Measurements from ENCODE around the gene MYH11.

Gene MYH11

DNA sequence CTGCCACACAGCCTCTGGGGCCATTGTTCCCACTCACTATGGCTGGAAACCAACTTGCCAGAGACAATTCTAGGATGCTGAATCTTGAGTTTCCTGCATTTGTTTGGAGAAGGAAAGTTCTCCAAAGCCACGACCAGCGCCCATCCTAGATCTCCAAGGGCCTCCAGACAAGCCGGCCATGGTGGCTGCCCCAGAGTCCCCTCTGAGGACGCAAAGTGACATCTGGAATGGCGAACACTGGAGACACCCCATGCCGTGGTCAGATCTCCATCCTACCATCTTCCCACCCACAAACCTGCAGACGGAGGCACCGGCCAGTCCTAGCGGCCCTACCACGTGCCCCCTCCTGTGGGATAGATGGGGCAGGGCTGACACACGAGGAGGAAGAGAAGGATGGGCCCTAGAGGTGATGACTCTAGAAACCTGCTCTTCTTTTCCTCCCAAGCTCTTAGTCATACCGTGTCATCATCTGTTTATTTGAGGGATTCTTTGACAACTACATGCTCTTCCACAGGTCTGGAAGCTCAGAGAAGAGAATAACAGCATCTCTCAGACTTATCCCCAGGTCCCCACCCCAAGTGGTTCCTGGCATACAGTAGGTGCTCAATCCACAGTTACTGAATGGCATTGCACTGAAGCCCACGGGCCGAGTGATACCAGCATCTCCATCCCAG is 71.3 kb downstream of the MYH11 start:
- H3K27me3 ChIP-seq (ENCODE audit: insufficient read depth, low read length) = no peaks in the 10 kb centered on the region
- WGBS = 85% methylated on average over 14 of the region's 14 CpGs
- H3K4me3 ChIP-seq (ENCODE audit: low read length) = no peak overlapping the region
- H3K36me3 ChIP-seq (ENCODE audit: insufficient read depth, low read length) = no peaks in the 10 kb centered on the region
- H3K4me1 ChIP-seq (ENCODE audit: insufficient read depth, low read length) = no peaks in the 10 kb centered on the region
- H3K9ac ChIP-seq (ENCODE audit: low read depth, low read length) = no peak overlapping the region
- no peaks in the 10 kb centered on the region for H3K9me3 ChIP-seq (ENCODE audit: insufficient read depth, low read depth, low read length)
- H3K27ac ChIP-seq (ENCODE audit: low read depth, low read length) = no peak overlapping the region

DNA sequence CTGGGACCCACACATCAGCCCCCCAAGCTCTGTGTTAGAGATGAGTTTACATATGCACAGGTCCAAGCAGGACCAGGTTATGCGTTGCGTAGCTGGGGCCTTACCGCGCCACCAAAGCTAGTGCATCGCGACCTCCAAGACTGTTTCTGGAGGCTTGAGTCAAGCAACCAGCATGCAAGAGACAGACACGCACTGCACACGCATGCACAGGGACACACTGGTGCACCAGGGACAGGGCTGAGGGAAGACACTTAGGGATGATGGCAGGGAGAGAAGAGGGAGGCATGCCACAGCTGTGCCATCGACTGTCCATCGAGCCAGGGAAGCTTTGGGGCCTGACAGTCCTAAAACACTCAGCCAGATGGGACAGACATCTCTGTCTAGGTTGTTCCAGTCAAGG is 72.8 kb downstream of the MYH11 start:
- Histone ChIP-seq H3K36me3 (ENCODE audit: insufficient read depth, low read length) (no peaks in the 10 kb centered on the region), H3K9ac (ENCODE audit: low read depth, low read length) (no peak overlapping the region), H3K9me3 (ENCODE audit: insufficient read depth, low read depth, low read length) (no peaks in the 10 kb centered on the region), H3K4me3 (ENCODE audit: low read length) (no peak overlapping the region), H3K4me1 (ENCODE audit: insufficient read depth, low read length) (no peaks in the 10 kb centered on the region), H3K27me3 (ENCODE audit: insufficient read depth, low read length) (no peaks in the 10 kb centered on the region), H3K27ac (ENCODE audit: low read depth, low read length) (no peak overlapping the region)
- WGBS = 96% methylated on average over 10 of the region's 10 CpGs

DNA sequence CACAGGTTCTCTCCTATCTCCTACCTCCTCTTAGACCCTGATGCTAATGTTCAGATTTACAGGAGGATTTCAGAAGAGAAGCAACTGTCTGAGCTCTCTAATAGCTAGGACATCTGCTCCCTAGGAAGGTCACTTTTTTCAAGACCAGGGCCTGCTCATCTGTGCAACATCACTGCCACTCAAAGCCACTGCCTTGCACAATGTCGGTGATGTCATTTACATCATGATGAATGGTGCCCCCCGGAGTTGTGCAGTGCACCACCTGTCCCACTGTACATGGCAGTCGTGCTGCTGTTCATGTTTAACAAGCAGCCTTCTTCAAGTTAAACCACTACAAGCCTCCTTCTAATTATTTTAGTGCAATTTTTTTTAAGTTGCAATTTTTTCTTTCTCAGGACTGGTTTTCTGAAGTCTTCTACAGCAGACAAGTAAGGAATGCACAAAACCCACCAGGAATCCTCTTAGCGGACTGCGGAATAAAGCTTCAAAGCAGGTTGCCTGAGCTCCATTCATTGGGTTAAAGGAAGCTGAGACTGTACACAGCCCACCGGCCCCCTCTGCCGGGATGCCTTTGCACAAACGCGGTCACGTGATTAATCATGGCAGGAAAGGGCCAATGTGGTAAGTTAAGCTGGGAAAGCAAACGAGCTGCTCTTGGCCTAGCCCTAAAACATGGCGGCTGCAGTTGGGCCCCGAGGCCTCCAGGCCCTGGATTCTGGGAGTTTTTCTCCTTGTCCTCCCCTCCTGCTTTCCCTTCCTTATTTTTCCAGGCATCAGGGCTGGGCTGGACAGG is 74.1 kb downstream of the MYH11 start:
- no peaks in the 10 kb centered on the region for H3K36me3 ChIP-seq (ENCODE audit: insufficient read depth, low read length)
- no peaks in the 10 kb centered on the region for H3K4me1 ChIP-seq (ENCODE audit: insufficient read depth, low read length)
- no peak overlapping the region for H3K9ac ChIP-seq (ENCODE audit: low read depth, low read length)
- H3K27me3 ChIP-seq (ENCODE audit: insufficient read depth, low read length) = 0 out of 2 replicates have a peak, but pooled peaks cover 6% of the 10 kb centered on the region
- H3K4me3 ChIP-seq (ENCODE audit: low read length) = no peak overlapping the region
- 87% methylated on average over 13 of the region's 13 CpGs for WGBS
- no peak overlapping the region for H3K27ac ChIP-seq (ENCODE audit: low read depth, low read length)
- H3K9me3 ChIP-seq (ENCODE audit: insufficient read depth, low read depth, low read length) = no peaks in the 10 kb centered on the region

DNA sequence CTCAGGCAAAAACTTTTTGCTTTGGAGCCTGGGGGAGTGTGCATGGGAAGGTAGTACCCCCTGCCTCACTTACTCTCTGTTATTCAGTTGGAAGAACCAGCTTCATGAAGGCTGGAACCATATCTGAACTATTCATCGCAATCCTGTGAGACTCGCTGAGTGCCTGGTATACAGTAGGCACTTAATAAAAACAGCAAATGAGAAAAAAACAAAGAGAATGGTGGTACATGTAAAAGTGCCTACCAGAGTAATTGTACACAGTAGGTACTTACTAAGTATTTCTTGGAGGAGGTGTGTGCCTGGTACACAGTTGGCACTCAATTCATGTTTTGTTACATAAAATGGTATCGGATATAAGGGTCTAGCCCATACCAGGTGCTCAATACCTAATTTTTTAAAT is 75.2 kb downstream of the MYH11 start:
- H3K27ac ChIP-seq (ENCODE audit: low read depth, low read length) = no peak overlapping the region
- no peak overlapping the region for H3K9ac ChIP-seq (ENCODE audit: low read depth, low read length)
- H3K27me3 ChIP-seq (ENCODE audit: insufficient read depth, low read length) = 0 out of 2 replicates have a peak, but pooled peaks cover 6% of the 10 kb centered on the region
- no peak overlapping the region for H3K4me3 ChIP-seq (ENCODE audit: low read length)
- 91% methylated on average over 2 of the region's 3 CpGs for WGBS
- no peaks in the 10 kb centered on the region for H3K4me1 ChIP-seq (ENCODE audit: insufficient read depth, low read length)
- no peaks in the 10 kb centered on the region for H3K36me3 ChIP-seq (ENCODE audit: insufficient read depth, low read length)
- no peaks in the 10 kb centered on the region for H3K9me3 ChIP-seq (ENCODE audit: insufficient read depth, low read depth, low read length)

DNA sequence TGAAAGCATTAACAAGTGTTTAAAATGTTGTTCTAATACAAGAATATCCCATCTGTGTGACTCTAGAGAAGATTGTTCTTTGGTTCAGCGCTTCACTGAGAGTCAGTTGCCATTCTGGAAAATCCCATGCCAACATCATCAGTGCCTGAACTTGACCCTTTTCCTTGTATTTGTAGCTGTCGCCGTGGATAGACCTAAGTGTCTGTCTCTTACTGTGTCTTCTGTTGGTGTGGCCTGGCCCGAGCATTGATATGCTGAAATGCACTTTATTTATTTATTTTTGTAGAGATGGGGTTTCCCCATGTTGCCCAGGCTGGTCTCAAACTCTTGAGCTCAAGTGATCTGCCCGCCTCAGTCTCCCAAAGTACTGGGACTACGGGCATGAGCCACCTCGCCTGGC is 76.0 kb downstream of the MYH11 start:
- WGBS = 90% methylated on average over 7 of the region's 7 CpGs
- H3K9me3 ChIP-seq (ENCODE audit: insufficient read depth, low read depth, low read length) = no peaks in the 10 kb centered on the region
- no peak overlapping the region for H3K4me3 ChIP-seq (ENCODE audit: low read length)
- H3K9ac ChIP-seq (ENCODE audit: low read depth, low read length) = no peak overlapping the region
- 0 out of 2 replicates have a peak, but pooled peaks cover 6% of the 10 kb centered on the region for H3K27me3 ChIP-seq (ENCODE audit: insufficient read depth, low read length)
- no peak overlapping the region for H3K27ac ChIP-seq (ENCODE audit: low read depth, low read length)
- no peaks in the 10 kb centered on the region for H3K4me1 ChIP-seq (ENCODE audit: insufficient read depth, low read length)
- H3K36me3 ChIP-seq (ENCODE audit: insufficient read depth, low read length) = no peaks in the 10 kb centered on the region

DNA sequence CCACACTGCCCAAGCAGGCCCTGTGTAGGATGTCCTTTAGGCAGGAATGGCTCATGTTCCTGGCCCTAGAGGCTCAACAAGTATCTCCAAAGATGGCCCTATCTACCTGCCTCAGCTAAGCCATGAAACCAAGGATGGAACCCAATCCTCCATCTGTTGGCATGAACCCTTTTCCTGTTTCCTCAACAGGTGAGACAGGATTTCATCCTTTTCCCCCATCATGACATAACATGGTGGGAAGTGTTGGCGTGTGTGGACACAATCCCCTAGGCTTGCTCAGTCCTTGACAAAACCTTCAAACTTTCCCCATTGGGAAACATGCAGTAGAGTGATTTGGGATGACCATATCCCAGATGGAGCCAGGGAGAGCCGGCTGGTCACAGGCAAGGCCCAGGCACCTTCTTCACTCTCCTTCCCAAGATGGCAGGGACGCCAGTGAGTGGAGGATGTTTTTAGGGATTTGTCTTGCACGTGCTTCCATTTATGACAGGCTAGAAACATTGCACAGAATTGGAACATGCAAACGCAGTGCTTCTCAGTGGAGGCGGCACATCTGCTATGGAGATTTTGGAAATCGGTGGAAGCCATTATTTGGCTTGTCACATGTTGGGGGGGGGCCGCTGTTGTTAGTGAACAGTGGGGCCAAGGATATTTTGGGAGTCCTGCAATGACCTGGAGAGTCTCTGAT is 77.0 kb downstream of the MYH11 start:
- WGBS = 96% methylated on average over 8 of the region's 8 CpGs
- Histone ChIP-seq H3K4me1 (ENCODE audit: insufficient read depth, low read length) (no peaks in the 10 kb centered on the region), H3K27me3 (ENCODE audit: insufficient read depth, low read length) (0 out of 2 replicates have a peak, but pooled peaks cover 6% of the 10 kb centered on the region), H3K9ac (ENCODE audit: low read depth, low read length) (no peak overlapping the region), H3K27ac (ENCODE audit: low read depth, low read length) (no peak overlapping the region), H3K36me3 (ENCODE audit: insufficient read depth, low read length) (no peaks in the 10 kb centered on the region), H3K4me3 (ENCODE audit: low read length) (no peak overlapping the region), H3K9me3 (ENCODE audit: insufficient read depth, low read depth, low read length) (no peaks in the 10 kb centered on the region)

DNA sequence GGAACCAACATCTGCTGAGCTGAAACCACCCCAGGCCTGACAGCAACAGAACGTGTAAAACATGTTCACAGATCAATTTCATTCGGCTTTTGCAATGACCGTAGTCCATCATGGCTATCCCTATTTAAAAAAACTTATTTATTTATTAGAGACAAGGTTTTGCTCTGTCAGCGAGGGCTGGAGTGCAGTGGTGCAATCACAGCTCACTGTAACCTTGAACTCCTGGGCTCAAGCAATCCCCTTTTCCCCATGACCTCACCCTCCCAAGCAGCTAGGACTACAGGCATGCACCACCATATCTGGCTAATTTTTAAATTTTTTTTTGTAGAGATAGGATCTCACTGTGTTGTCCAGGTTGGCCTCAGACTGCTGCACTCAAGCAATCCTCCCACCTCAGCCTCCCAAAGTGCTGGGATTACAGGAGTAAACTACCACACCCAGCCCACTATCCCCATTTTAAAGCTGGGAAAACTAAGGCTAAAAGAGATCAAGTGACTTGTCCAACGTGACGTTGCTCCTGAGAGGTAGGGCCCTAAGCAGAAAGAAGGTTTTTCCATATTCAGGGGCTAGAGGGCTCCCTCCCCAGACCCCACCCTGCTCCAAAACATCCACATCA is 77.7 kb downstream of the MYH11 start:
- H3K27ac ChIP-seq (ENCODE audit: low read depth, low read length) = no peak overlapping the region
- H3K27me3 ChIP-seq (ENCODE audit: insufficient read depth, low read length) = 0 out of 2 replicates have a peak, but pooled peaks cover 6% of the 10 kb centered on the region
- no peaks in the 10 kb centered on the region for H3K36me3 ChIP-seq (ENCODE audit: insufficient read depth, low read length)
- H3K4me3 ChIP-seq (ENCODE audit: low read length) = no peak overlapping the region
- 81% methylated on average over 5 of the region's 6 CpGs for WGBS
- no peak overlapping the region for H3K9ac ChIP-seq (ENCODE audit: low read depth, low read length)
- no peaks in the 10 kb centered on the region for H3K4me1 ChIP-seq (ENCODE audit: insufficient read depth, low read length)
- H3K9me3 ChIP-seq (ENCODE audit: insufficient read depth, low read depth, low read length) = no peaks in the 10 kb centered on the region

DNA sequence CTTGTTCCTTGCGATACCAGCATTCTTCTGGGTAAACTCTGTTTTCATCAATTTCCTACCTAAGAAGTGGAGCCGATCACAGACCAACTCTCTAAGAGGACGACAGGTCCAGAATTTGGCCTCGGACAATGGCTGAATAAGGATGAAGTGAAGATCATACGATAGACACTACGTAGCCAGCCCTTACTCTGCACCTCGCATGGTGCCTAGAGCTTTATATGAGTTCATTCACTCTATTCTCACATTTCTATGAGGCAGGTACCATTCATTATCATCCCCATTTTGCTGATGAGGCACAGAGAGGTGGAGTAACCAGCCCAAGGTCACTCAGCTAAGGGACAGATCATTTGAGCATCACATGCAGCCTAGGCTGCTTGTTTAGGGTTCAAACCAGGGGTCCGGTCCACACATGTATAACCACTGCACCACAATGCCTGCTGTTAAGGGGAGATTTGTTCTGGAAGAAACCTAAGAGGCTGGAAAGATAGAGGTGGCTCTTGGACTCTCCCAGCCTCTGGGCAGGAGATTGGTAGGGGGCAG is 78.6 kb downstream of the MYH11 start:
- Histone ChIP-seq H3K27ac (ENCODE audit: low read depth, low read length) (no peak overlapping the region), H3K36me3 (ENCODE audit: insufficient read depth, low read length) (no peaks in the 10 kb centered on the region), H3K9ac (ENCODE audit: low read depth, low read length) (no peak overlapping the region), H3K9me3 (ENCODE audit: insufficient read depth, low read depth, low read length) (no peaks in the 10 kb centered on the region), H3K27me3 (ENCODE audit: insufficient read depth, low read length) (0 out of 2 replicates have a peak, but pooled peaks cover 6% of the 10 kb centered on the region), H3K4me3 (ENCODE audit: low read length) (no peak overlapping the region), H3K4me1 (ENCODE audit: insufficient read depth, low read length) (no peaks in the 10 kb centered on the region)
- WGBS = 89% methylated on average over 8 of the region's 8 CpGs

DNA sequence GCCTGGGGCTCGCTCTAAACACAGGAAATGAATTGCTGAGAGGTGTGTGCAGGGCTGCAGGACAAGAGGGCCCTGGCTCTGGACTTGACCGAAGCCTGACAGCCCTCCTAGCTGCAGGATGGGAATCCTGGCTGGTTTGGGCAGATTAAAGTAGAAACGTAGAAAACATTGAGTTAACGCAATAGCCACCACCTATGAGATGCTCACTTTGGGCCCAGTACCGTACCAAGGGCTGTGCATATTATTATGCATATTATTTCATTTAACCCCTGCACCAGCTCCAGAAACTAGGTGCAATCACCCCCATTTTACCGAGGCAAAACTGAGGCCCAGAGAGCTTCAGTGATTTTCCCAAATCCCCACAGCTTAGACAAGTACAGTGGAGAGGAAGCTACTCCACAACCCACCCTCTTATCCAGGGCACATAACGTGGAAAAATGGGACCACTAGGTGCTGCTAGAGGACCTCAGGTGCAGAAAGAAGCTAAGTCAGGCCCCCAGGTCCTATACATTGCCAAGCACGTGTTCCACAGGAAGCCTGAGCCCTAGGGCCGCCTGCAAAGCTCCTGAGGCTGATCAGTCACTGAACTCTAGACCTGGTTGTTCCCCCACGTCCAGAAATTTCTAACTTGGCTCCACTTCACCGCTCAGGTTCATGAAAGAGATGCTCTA is 79.2 kb downstream of the MYH11 start:
- 59% methylated on average over 11 of the region's 11 CpGs for WGBS

DNA sequence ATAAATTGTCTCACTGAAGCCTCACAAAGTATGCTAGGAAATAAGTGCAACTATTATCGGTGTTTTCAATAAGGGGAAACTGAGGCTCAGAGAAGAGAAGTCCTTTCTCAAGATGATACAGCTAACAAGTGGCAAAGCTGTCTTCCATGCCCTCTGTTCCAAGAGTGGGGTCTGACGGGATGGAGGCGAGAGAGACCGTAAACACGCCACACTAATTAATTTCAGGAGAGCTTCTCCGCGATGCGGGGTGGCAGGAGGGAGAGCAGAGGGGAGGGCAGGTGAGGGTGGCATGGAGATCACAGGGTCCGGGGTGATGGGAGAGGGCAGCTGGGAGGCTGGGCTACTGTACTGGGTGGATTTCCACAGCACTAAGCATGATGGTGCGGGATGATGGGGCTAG is 80.3 kb downstream of the MYH11 start:
- Histone ChIP-seq H3K4me3 (ENCODE audit: low read length) (no peak overlapping the region), H3K4me1 (ENCODE audit: insufficient read depth, low read length) (no peaks in the 10 kb centered on the region), H3K27ac (ENCODE audit: low read depth, low read length) (no peak overlapping the region), H3K27me3 (ENCODE audit: insufficient read depth, low read length) (0 out of 2 replicates have a peak, but pooled peaks cover 6% of the 10 kb centered on the region), H3K36me3 (ENCODE audit: insufficient read depth, low read length) (no peaks in the 10 kb centered on the region), H3K9ac (ENCODE audit: low read depth, low read length) (no peak overlapping the region), H3K9me3 (ENCODE audit: insufficient read depth, low read depth, low read length) (no peaks in the 10 kb centered on the region)
- WGBS = 88% methylated on average over 10 of the region's 10 CpGs

More for the DNA sequence above, 79.2 kb downstream of the MYH11 start:
- Histone ChIP-seq H3K9ac (ENCODE audit: low read depth, low read length) (no peak overlapping the region), H3K9me3 (ENCODE audit: insufficient read depth, low read depth, low read length) (no peaks in the 10 kb centered on the region), H3K27me3 (ENCODE audit: insufficient read depth, low read length) (0 out of 2 replicates have a peak, but pooled peaks cover 6% of the 10 kb centered on the region), H3K36me3 (ENCODE audit: insufficient read depth, low read length) (no peaks in the 10 kb centered on the region), H3K27ac (ENCODE audit: low read depth, low read length) (no peak overlapping the region), H3K4me3 (ENCODE audit: low read length) (no peak overlapping the region), H3K4me1 (ENCODE audit: insufficient read depth, low read length) (no peaks in the 10 kb centered on the region)
